GM18951 (cell line): ENCODE results near the gene PGGT1B.
A peak's percentile ranks its signal among the peaks of the same experiment; 100 is the strongest.

ENCODE experiments used
- POLR2A ChIP-seq: IDR thresholded peaks from 4 replicates; pipeline ENCODE4 v1.6.1; 2011; ENCODE audit warnings: mild to moderate bottlenecking; ENCODE audit not compliant: insufficient read length, insufficient read depth; ENCODE audit errors: extremely low read depth
- in situ Hi-C: fragments of 300-500 bp; cut with MboI; formaldehyde crosslinking; loops from one replicate; pipeline ENCODE4 v1.12.0; 2022; ENCODE audit warnings: low sequenced_read_pairs, mixed read lengths, inconsistent platforms; ENCODE audit not compliant: unreplicated experiment

The PGGT1B gene

GRCh38 chr5:115262321-115263077 lies at the start of gene PGGT1B:
TSS of gene PGGT1B (minus strand) at chr5:115262877. CDS start at chr5:115262851, 26 bp downstream.
- peak; percentile 85 for TF ChIP-seq POLR2A
- in situ Hi-C loops = no loop called here

GRCh38 chr5:115309751-115310370 lies 47.2 kb upstream of the PGGT1B start:
- TF ChIP-seq POLR2A = no peak
- in situ Hi-C loops = loop anchor here (10.0 to 25.0 kb wide), 2 partner anchors 285 to 752 kb away; no protein-coding TSS in a partner anchor

- TF ChIP-seq POLR2A = no peak
- in situ Hi-C loops = loop anchor here (25.0 kb wide), 1 partner anchor 753 kb away; no protein-coding TSS in a partner anchor
Observed at GRCh38 chr5:115308815-115309214, 46.1 kb upstream of the PGGT1B start.

GRCh38 chr5:115306011-115306536 lies 43.4 kb upstream of the PGGT1B start:
- in situ Hi-C loops = loop anchor here (25.0 kb wide), 1 partner anchor 756 kb away; no protein-coding TSS in a partner anchor
- TF ChIP-seq POLR2A = no peak

- TF ChIP-seq POLR2A = no peak
- in situ Hi-C loops = loop anchor here (25.0 kb wide), 1 partner anchor 758 kb away; no protein-coding TSS in a partner anchor
Observed at GRCh38 chr5:115304496-115304895, 41.8 kb upstream of the PGGT1B start.

GRCh38 chr5:115298811-115299210 lies 36.1 kb upstream of the PGGT1B start:
- in situ Hi-C loops = no loop called here
- no peak for TF ChIP-seq POLR2A

- in situ Hi-C loops = no loop called here
- no peak for TF ChIP-seq POLR2A
Observed at GRCh38 chr5:115297031-115297430, 34.4 kb upstream of the PGGT1B start.

GRCh38 chr5:115296124-115297022 lies 33.7 kb upstream of the PGGT1B start, which contains the start of gene CCDC112:
TSS of gene CCDC112 (minus strand) at chr5:115296654. CDS start at chr5:115296543, 111 bp downstream.
- in situ Hi-C loops = no loop called here
- peak; percentile 41 for TF ChIP-seq POLR2A

- no peak for TF ChIP-seq POLR2A
- in situ Hi-C loops = no loop called here
Observed at GRCh38 chr5:115295777-115296123, 33.1 kb upstream of the PGGT1B start.

GRCh38 chr5:115291397-115291796 lies 28.7 kb upstream of the PGGT1B start:
- no peak for TF ChIP-seq POLR2A
- in situ Hi-C loops = no loop called here

GRCh38 chr5:115289104-115289503 lies 26.4 kb upstream of the PGGT1B start:
- in situ Hi-C loops = no loop called here
- TF ChIP-seq POLR2A = no peak

GRCh38 chr5:115284021-115284420 lies 21.3 kb upstream of the PGGT1B start:
- TF ChIP-seq POLR2A = no peak
- in situ Hi-C loops = no loop called here

GRCh38 chr5:115282131-115282530 lies 19.5 kb upstream of the PGGT1B start:
- in situ Hi-C loops = no loop called here
- no peak for TF ChIP-seq POLR2A
